Neuronal stem cell (in vitro differentiated cells): ENCODE results near the gene OR6N2.

Source experiments
- DNase-seq: peaks from one replicate; pipeline ENCODE4 v3.0.0-alpha.2; 2013; ENCODE audit warnings: low spot score
- H2AFZ ChIP-seq: one replicate; pipeline ENCODE4 v1.6.1; 2013; ENCODE audit warnings: mild to moderate bottlenecking, low read length, inconsistent platforms
- H2AK5ac ChIP-seq: 2 replicates; pipeline ENCODE4 v1.6.1; 2013; ENCODE audit warnings: low read depth, mild to moderate bottlenecking, inconsistent platforms, low read length, moderate library complexity, mixed read lengths
- H2BK120ac ChIP-seq: 2 replicates; pipeline ENCODE4 v1.6.1; 2013; ENCODE audit warnings: low read depth, mild to moderate bottlenecking, inconsistent platforms, low read length, moderate library complexity, mixed read lengths
- H2BK12ac ChIP-seq: one replicate; pipeline ENCODE4 v1.6.1; 2013; ENCODE audit warnings: low read length, inconsistent platforms
- H2BK15ac ChIP-seq: 2 replicates; pipeline ENCODE4 v1.6.1; 2013; ENCODE audit warnings: mild to moderate bottlenecking, low read length, inconsistent platforms, mixed read lengths
- H2BK5ac ChIP-seq: one replicate; pipeline ENCODE4 v1.6.1; 2013; ENCODE audit warnings: inconsistent platforms, mild to moderate bottlenecking, low read length, moderate library complexity
- H3K14ac ChIP-seq: one replicate; pipeline ENCODE4 v1.6.1; 2013; ENCODE audit warnings: low read length, inconsistent platforms
- H3K18ac ChIP-seq: 2 replicates; pipeline ENCODE4 v1.6.1; 2013; ENCODE audit warnings: low read length, inconsistent platforms
- H3K23ac ChIP-seq: 2 replicates; pipeline ENCODE4 v1.6.1; 2013; ENCODE audit warnings: low read depth, mild to moderate bottlenecking, mixed read lengths, low read length, inconsistent platforms; ENCODE audit not compliant: poor library complexity
- H3K27ac ChIP-seq: replicated peaks from 3 replicates; pipeline ENCODE4 v1.5.1; 2013; ENCODE audit warnings: low read length, inconsistent platforms
- H3K27me3 ChIP-seq, 3 experiments: 2 replicates each; pipeline ENCODE4 v1.6.1; 2013; ENCODE audit warnings: low read length in 3 of 3, mild to moderate bottlenecking in 2 of 3, inconsistent platforms in 1 of 3, low read depth in 1 of 3, mixed read lengths in 1 of 3, moderate library complexity in 1 of 3; ENCODE audit not compliant: control insufficient read depth in 3 of 3, insufficient read depth in 3 of 3
- H3K36me3 ChIP-seq, 2 donors: replicated peaks in 1 of 2; 2 replicates each; pipeline ENCODE4 v1.6.1; 2013; ENCODE audit warnings: low read length in 2 of 2; ENCODE audit not compliant: control insufficient read depth in 2 of 2, insufficient read depth in 2 of 2
- H3K4ac ChIP-seq: 2 replicates; pipeline ENCODE4 v1.6.1; 2013; ENCODE audit warnings: inconsistent platforms, mild to moderate bottlenecking, low read length, moderate library complexity
- H3K4me1 ChIP-seq, 2 donors: 1 replicate in 1 of 2; 2 replicates in 1 of 2; pipeline ENCODE4 v1.6.1; 2013; ENCODE audit warnings: low read length in 2 of 2, low read depth in 1 of 2; ENCODE audit not compliant: control insufficient read depth in 2 of 2, insufficient read depth in 1 of 2
- H3K4me2 ChIP-seq: one replicate; pipeline ENCODE4 v1.6.1; 2013; ENCODE audit warnings: mild to moderate bottlenecking, low read length, inconsistent platforms; ENCODE audit not compliant: insufficient read depth, poor library complexity, severe bottlenecking
- H3K4me3 ChIP-seq, 2 donors: 2 replicates each; pipeline ENCODE4 v1.5.1; 2013; ENCODE audit warnings: low read length in 2 of 2, mild to moderate bottlenecking in 2 of 2, inconsistent platforms in 1 of 2, moderate library complexity in 1 of 2
- H3K79me1 ChIP-seq: one replicate; pipeline ENCODE4 v1.6.1; 2013; ENCODE audit warnings: low read depth, mild to moderate bottlenecking, inconsistent platforms, low read length, moderate library complexity
- H3K9ac ChIP-seq: one replicate; pipeline ENCODE4 v1.6.1; 2013; ENCODE audit warnings: mild to moderate bottlenecking, low read depth, low read length, inconsistent platforms; ENCODE audit not compliant: poor library complexity
- H3K9me3 ChIP-seq, 2 donors: replicated peaks in 1 of 2; 2 replicates each; pipeline versions ENCODE3 to v1.6.1; 2013; ENCODE audit warnings: low read length in 2 of 2, mild to moderate bottlenecking in 2 of 2, inconsistent platforms in 1 of 2, low read depth in 1 of 2, mixed read lengths in 1 of 2, moderate library complexity in 1 of 2; ENCODE audit not compliant: control insufficient read depth in 2 of 2, insufficient read depth in 1 of 2
- H4K8ac ChIP-seq: one replicate; pipeline ENCODE4 v1.6.1; 2013; ENCODE audit warnings: low read depth, mild to moderate bottlenecking, inconsistent platforms, low read length, moderate library complexity
- H4K91ac ChIP-seq: one replicate; pipeline ENCODE4 v1.6.1; 2013; ENCODE audit warnings: low read length, low read depth, mild to moderate bottlenecking, inconsistent platforms; ENCODE audit not compliant: poor library complexity
- WGBS, 2 donors: extraction: QIAGEN DNeasy Blood & Tissue Kit; methylation state at CpG; one replicate each; pipeline ENCODE4 v1.1.7; 2013; ENCODE audit warnings: missing lambda C conversion rate in 2 of 2, mixed read lengths in 1 of 2; ENCODE audit not compliant: insufficient read length in 2 of 2, insufficient replicate concordance in 1 of 2; ENCODE audit errors: extremely low coverage in 2 of 2; 5-methylcytosine and 5-hydroxymethylcytosine counted together

Gene OR6N2

DNA sequence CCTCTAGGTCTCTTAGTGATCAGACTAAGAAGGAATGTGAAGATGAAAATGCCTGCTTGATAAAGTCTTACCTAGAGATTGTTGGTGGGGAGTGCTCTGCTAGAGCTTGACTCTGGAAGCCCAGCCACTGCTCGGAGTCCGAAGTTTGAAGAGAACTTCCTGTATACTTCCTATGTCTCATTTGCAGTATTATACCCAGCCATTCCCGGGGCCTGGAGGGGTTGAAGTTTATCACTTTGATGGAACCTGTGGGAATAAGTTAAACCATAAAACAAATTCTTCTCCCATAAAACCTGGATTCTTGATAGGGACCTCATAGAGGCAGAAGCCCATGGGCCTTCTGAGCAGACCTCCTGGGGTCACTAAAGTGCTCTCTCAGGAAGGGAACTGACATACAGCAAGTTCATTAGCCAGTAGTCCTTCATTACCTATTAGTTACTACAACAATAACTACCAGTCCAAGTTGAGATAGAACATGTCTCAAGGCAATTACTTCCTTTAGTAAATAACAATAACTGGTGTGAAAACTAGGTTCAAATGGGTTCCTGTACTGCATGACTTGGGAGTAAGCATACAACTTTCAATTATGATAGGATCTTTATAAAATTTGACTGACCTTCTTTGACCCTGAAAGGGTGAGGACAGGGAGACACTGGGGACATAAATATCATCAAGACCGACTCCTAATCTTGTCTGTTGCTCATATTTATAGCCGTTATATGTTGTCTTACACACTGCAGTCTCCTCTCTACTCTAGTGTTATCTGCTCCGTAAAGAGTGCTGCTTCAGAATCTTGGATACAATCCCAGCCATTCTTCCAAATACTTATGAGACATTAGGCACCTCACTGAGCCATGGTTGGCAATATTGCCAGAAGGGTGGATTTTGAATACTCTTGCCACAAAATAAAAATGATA, 8.8 kb downstream of the OR6N2 start, which contains the start of gene OR6N1:
TSS of gene OR6N1 (minus strand) at position 246 of the 917 bp plus-strand sequence. CDS start 5,513 bp downstream, outside the sequence.
- no peak within 1 kb of the TSS for H2BK5ac ChIP-seq
- no peak within 1 kb of the TSS for H2BK12ac ChIP-seq
- no peak for DNase-seq
- H4K8ac ChIP-seq: no peak within 1 kb of the TSS
- no peak within 1 kb of the TSS for H3K14ac ChIP-seq
- H3K4me2 ChIP-seq: no peak within 1 kb of the TSS
- WGBS, 2 donors: no CpG with 5 or more reads among the region's 6 CpGs
- no peak within 1 kb of the TSS for H3K9ac ChIP-seq
- no peaks in the 10 kb centered on the region for H3K9me3 ChIP-seq
- no peak within 1 kb of the TSS for H2BK15ac ChIP-seq
- H3K79me1 ChIP-seq: no peaks in the 10 kb centered on the region
- H2AK5ac ChIP-seq: no peak within 1 kb of the TSS
- no peaks in the 10 kb centered on the region for H3K36me3 ChIP-seq
- no peak within 1 kb of the TSS for H2AFZ ChIP-seq
- H4K91ac ChIP-seq: no peak within 1 kb of the TSS
- no peak within 1 kb of the TSS for H2BK120ac ChIP-seq
- H3K4ac ChIP-seq: no peak within 1 kb of the TSS
- no peak within 1 kb of the TSS for H3K23ac ChIP-seq
- no peak within 1 kb of the TSS for H3K27ac ChIP-seq
- no peaks in the 10 kb centered on the region for H3K4me1 ChIP-seq
- no peaks in the 10 kb centered on the region for H3K27me3 ChIP-seq
- H3K18ac ChIP-seq: no peak within 1 kb of the TSS
- no peak within 1 kb of the TSS for H3K4me3 ChIP-seq

DNA sequence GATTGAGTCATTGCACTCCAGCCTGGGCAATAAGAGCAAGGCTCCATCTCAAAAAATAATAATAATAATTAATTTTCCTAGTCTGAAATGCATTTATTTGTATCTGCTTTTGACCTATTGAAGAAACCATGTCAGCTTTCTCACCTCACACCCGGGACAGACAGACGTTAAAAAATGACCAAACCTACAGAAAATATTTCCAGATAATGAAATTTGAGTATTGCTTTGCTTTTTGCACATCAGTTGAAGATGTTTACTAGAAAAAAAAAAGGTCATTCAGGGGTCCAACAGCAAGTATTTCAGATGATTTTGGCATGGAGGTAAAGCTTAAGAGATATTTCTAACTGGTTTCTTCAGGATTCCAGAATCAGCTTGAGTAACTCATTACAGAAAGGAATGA, 26.6 kb downstream of the OR6N2 start, which contains the start of gene OR6K6:
TSS of gene OR6K6 (plus strand) at position 301 of the 400 bp plus-strand sequence. CDS start 168 bp downstream, outside the sequence.
- Histone ChIP-seq H3K23ac (no peak within 1 kb of the TSS), H2AFZ (no peak within 1 kb of the TSS), H2BK5ac (no peak within 1 kb of the TSS), H3K9ac (no peak within 1 kb of the TSS), H2BK15ac (no peak within 1 kb of the TSS), H3K4me3 (no peak within 1 kb of the TSS), H2BK120ac (no peak within 1 kb of the TSS), H3K4ac (no peak within 1 kb of the TSS), H3K27me3 (peaks cover 0 to 3% (median 0%) of the 10 kb centered on the region in 3 experiments), H3K4me1 (peaks cover 0 to 3% of the 10 kb centered on the region in 2 donors), H3K36me3 (no peaks in the 10 kb centered on the region), H3K18ac (peak within 1 kb of the TSS; percentile 6), H3K27ac (no peak within 1 kb of the TSS), H3K79me1 (no peaks in the 10 kb centered on the region), H4K91ac (no peak within 1 kb of the TSS), H3K4me2 (no peak within 1 kb of the TSS), H3K14ac (no peak within 1 kb of the TSS), H2BK12ac (no peak within 1 kb of the TSS), H4K8ac (peak within 1 kb of the TSS; percentile 43), H2AK5ac (no peak within 1 kb of the TSS), H3K9me3 (no peaks in the 10 kb centered on the region)
- DNase-seq: no peak
- no CpG with 5 or more reads among the region's 2 CpGs for WGBS, 2 donors

DNA sequence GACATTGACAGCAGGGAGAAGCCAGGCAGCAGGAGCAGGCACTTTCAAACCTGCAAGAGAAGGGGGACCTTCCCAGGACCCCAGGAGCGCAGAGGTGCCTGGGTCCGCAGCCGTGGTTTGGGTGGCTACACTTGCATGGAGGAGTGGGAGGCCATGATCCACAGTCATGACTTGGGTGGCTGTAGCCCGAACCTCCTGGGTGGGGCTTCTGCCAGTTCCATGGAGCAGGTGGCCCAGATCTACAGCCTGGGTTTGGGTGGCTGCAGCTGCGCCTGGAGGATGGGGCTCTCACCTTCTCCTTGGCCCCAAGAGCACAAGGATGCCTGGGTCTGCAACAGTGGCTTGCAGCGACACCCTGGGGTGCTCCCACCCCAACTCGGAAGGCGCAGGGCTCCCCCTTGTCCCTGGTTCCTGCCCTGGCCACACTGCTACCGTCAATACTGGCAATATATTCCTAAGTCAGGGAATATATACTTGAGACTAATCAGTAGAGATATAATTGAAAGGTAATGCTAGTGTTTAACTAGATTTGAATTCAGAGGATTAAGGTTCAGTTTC, 28.8 kb downstream of the OR6N2 start:
- Histone ChIP-seq H3K4me2 (no peak overlapping the region), H3K27ac (no peak overlapping the region), H3K4ac (no peak overlapping the region), H3K36me3 (no peaks in the 10 kb centered on the region), H3K18ac (peak overlapping the region; percentile 76), H3K4me3 (no peak overlapping the region), H2BK15ac (no peak overlapping the region), H2AK5ac (no peak overlapping the region), H2BK12ac (no peak overlapping the region), H3K27me3 (peaks cover 0 to 3% (median 0%) of the 10 kb centered on the region in 3 experiments), H3K14ac (no peak overlapping the region), H2BK5ac (peak overlapping the region; percentile 68), H3K23ac (peak overlapping the region; percentile 67), H3K4me1 (peaks cover 0 to 3% of the 10 kb centered on the region in 2 donors), H4K91ac (no peak overlapping the region), H2AFZ (no peak overlapping the region), H3K79me1 (no peaks in the 10 kb centered on the region), H2BK120ac (no peak overlapping the region), H4K8ac (no peak overlapping the region), H3K9ac (no peak overlapping the region), H3K9me3 (no peaks in the 10 kb centered on the region)
- WGBS, 2 donors: no CpG with 5 or more reads among the region's 9 CpGs
- DNase-seq: no peak

DNA sequence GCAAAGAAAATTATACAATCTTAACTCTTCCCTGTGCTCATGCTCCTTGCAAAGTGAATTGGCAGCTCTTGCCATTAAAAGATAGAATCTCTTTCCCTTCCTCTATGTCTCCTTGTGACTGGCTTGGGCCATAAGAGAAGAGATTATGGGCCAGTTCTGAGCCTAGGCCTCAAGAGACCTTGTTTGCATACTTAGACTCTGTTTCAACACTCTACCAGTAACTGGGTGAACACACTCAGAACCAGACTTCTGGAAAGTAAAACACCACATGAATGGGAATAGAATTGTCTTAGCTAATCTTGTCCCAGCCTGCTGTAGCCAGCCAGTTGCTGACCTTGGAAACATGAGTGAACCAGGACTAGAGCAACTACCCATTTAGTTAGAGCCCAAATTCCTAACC, 45.2 kb downstream of the OR6N2 start:
- H3K14ac ChIP-seq: no peak overlapping the region
- no peaks in the 10 kb centered on the region for H3K9me3 ChIP-seq
- no peak overlapping the region for H3K18ac ChIP-seq
- H4K91ac ChIP-seq: no peak overlapping the region
- H2BK12ac ChIP-seq: no peak overlapping the region
- H2BK120ac ChIP-seq: no peak overlapping the region
- no peak overlapping the region for H4K8ac ChIP-seq
- H3K27ac ChIP-seq: no peak overlapping the region
- no peak overlapping the region for H2BK15ac ChIP-seq
- H3K36me3 ChIP-seq: no peaks in the 10 kb centered on the region
- H3K4me1 ChIP-seq: no peaks in the 10 kb centered on the region
- H3K23ac ChIP-seq: no peak overlapping the region
- H3K27me3 ChIP-seq: no peaks in the 10 kb centered on the region
- H3K9ac ChIP-seq: no peak overlapping the region
- H2AFZ ChIP-seq: no peak overlapping the region
- no peaks in the 10 kb centered on the region for H3K79me1 ChIP-seq
- H2AK5ac ChIP-seq: no peak overlapping the region
- no peak for DNase-seq
- no peak overlapping the region for H2BK5ac ChIP-seq
- no peak overlapping the region for H3K4ac ChIP-seq
- H3K4me3 ChIP-seq: no peak overlapping the region
- no peak overlapping the region for H3K4me2 ChIP-seq
